Heart left ventricle (tissue), 16 donors: ENCODE measurements around the gene MAP3K3. TPM values are rescaled to one million over a fixed set of nuclear protein-coding genes. Genes with fewer than 3 reads are reported as not detected.

ENCODE experiments used
- ATAC-seq, 4 donors: fragments of 200-7000 bp; cut with Tn5 transposase; one replicate each; pipeline ENCODE4 v1.9.1; 2020 to 2022; ENCODE audit warnings: moderate library complexity in 4 of 4, mild to moderate bottlenecking in 3 of 4, moderate number of reproducible peaks in 1 of 4
- DNase-seq, 5 donors: peaks; one replicate each; pipeline ENCODE4 v3.0.0-alpha.2; 2020
- H3K27ac ChIP-seq, 12 donors: fragments of 200-600 bp; sonication (generic) in 4 of 12; one replicate each; pipeline versions ENCODE4 v1.5.0 to v1.8.0; 2016 to 2022; ENCODE audit warnings: mild to moderate bottlenecking in 2 of 12
- H3K27me3 ChIP-seq, 9 donors: fragments of 200-600 bp; sonication (generic) in 2 of 9; one replicate each; pipeline versions ENCODE4 v1.5.1 to v1.8.0; 2016 to 2022; ENCODE audit warnings: mild to moderate bottlenecking in 3 of 9
- H3K36me3 ChIP-seq, 9 donors: fragments of 200-600 bp; sonication (generic) in 2 of 9; one replicate each; pipeline versions ENCODE4 v1.5.0 to v1.8.0; 2018 to 2022; ENCODE audit warnings: mild to moderate bottlenecking in 2 of 9
- H3K4me1 ChIP-seq, 12 donors: fragments of 200-600 bp; sonication (generic) in 4 of 12; one replicate each; pipeline versions ENCODE4 v1.5.0 to v1.8.0; 2016 to 2022; ENCODE audit warnings: mild to moderate bottlenecking in 3 of 12
- H3K4me3 ChIP-seq, 12 donors: fragments of 200-600 bp; sonication (generic) in 4 of 12; one replicate each; pipeline versions ENCODE4 v1.5.0 to v1.8.0; 2017 to 2022; ENCODE audit warnings: mild to moderate bottlenecking in 9 of 12, moderate library complexity in 4 of 12
- H3K9me3 ChIP-seq, 12 donors: fragments of 200-600 bp; sonication (generic) in 4 of 12; one replicate each; pipeline versions ENCODE4 v1.5.0 to v1.8.0; 2016 to 2022; ENCODE audit warnings: mild to moderate bottlenecking in 1 of 12
- POLR2A ChIP-seq, 2 donors: fragments of 450-650 bp; IDR thresholded peaks; one replicate each; pipeline ENCODE4 v1.6.1; 2017; ENCODE audit warnings: antibody characterized with exemption in 2 of 2, mild to moderate bottlenecking in 2 of 2, moderate library complexity in 2 of 2
- WGBS, 4 donors: extraction: QIAGEN DNeasy Blood & Tissue Kit in 2 of 4; methylation state at CpG; one replicate each; pipeline versions ENCODE4 v1.1.5 to v1.1.7; 2013 to 2018; 5-methylcytosine and 5-hydroxymethylcytosine counted together
- intact Hi-C, 10 donors: fragments of 100-400 bp; cut with DNase I; formaldehyde crosslinking; loops; one replicate each; pipeline versions ENCODE4 v1.11.1 to v1.14.2; 2022
- polyA plus RNA-seq, 2 donors: library from polyadenylated mRNA; stranded (reverse); fragments of 200-250 nt; gene quantifications; one replicate each; pipeline ENCODE4 v1.2.3, GENCODE V29; 2013
- total RNA-seq, 9 donors: library from RNA; depleted of rRNA in 2 of 9; stranded (reverse); fragments of >200 nt in 2 of 9; fragmentation: NEBNext Ultra II Directional in 3 of 9; extraction: Animal tissue kit (Norgen Biotek cat#: 25700) in 3 of 9; gene quantifications; one replicate each; pipeline versions ENCODE4 v1.1.0 to v1.2.4, GENCODE V29; 2016 to 2023
- TF ChIP-seq, protein P1 (sequence below), 12 donors: fragments of 200-600 bp; sonication (generic) in 4 of 12; IDR thresholded peaks; one replicate each; pipeline versions ENCODE4 v1.5.0 to v1.8.0; 2018 to 2022; ENCODE audit warnings: antibody characterized with exemption in 12 of 12, mild to moderate bottlenecking in 5 of 12
- donor health status: ischemic (EF 13 %, LVEDD 7.1; RV severe dilation, severe dysfunction).
- donor health status: healthy with polysubstance abuse.
- donor health status: DM: no; HTN: yes; CAD: no.
- donor health status: DM: no; HTN: no; CAD: no.
- donor health status: ischemic (EF 25% LVEDD 6.9; RV normal size, moderate dysfunction).
- donor health status: ischemic (EF 25% LVEDD 5.7; RV mildly dilated, moderate dysfunction).
- donor health status: healthy.
- donor health status: DM: yes; HTN: yes; CAD: no.
- donor health status: ischemic (EF 35%, LVEDD 5.7; RV mildly dilated, moderate dysfunction).
- donor health status: nonischemic (EF 11% LVEDD 7.7; RV severe dilation, severe dysfunction).
- donor health status: DM: yes; HTN: yes; CAD: no.
- donor health status: PGD.
- donor health status: ischemic (EF 29% LVEDD 5.4; RV normal size, mild dysfunction).
- donor health status: nonischemic (EF 23%, LVEDD 6.1; RV moderate dilation, normal function).

Gene MAP3K3
- total and polyA plus RNA-seq, 11 donors = 20.5 to 102 (median 58.0) TPM

DNA sequence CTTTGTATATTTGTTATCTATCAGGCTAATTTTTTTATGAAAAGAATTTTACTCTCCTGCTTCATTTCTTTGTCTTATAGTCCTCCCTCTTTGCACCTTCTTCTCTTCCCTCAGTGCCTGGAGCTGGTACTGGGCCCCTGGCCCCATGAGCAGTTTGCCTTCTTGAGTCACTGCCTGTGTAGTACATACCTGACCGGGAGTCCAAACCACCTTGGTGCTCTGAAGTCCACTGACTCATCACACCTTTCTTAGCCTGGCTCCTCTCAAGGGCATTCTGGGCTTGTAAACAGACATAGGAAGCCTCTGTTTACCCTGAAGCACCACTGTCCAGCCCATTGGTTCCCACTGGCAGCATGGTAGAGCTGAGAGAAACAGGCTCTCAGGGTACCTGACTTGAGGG lies 32.6 kb upstream of the MAP3K3 start:
- no peaks in the 10 kb centered on the region for H3K27me3 ChIP-seq
- no peaks in the 10 kb centered on the region for H3K9me3 ChIP-seq
- no peaks in the 10 kb centered on the region for H3K4me1 ChIP-seq
- DNase-seq (no peak), ATAC-seq (no peak)
- WGBS, 4 donors = 90 to 100% (median 97%) methylated on average over 1 of the region's 1 CpG
- intact Hi-C loops = no loop called here
- no peak overlapping the region for H3K27ac ChIP-seq
- TF ChIP-seq POLR2A (IDR thresholded peaks at IDR 0.05) = no peak
- TF ChIP-seq, protein P1, sequence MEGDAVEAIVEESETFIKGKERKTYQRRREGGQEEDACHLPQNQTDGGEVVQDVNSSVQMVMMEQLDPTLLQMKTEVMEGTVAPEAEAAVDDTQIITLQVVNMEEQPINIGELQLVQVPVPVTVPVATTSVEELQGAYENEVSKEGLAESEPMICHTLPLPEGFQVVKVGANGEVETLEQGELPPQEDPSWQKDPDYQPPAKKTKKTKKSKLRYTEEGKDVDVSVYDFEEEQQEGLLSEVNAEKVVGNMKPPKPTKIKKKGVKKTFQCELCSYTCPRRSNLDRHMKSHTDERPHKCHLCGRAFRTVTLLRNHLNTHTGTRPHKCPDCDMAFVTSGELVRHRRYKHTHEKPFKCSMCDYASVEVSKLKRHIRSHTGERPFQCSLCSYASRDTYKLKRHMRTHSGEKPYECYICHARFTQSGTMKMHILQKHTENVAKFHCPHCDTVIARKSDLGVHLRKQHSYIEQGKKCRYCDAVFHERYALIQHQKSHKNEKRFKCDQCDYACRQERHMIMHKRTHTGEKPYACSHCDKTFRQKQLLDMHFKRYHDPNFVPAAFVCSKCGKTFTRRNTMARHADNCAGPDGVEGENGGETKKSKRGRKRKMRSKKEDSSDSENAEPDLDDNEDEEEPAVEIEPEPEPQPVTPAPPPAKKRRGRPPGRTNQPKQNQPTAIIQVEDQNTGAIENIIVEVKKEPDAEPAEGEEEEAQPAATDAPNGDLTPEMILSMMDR (IDR thresholded peaks at IDR 0.05) = no peak
- H3K36me3 ChIP-seq = peaks cover 0 to 98% (median 87%) of the 10 kb centered on the region in 9 donors
- H3K4me3 ChIP-seq = no peak overlapping the region

DNA sequence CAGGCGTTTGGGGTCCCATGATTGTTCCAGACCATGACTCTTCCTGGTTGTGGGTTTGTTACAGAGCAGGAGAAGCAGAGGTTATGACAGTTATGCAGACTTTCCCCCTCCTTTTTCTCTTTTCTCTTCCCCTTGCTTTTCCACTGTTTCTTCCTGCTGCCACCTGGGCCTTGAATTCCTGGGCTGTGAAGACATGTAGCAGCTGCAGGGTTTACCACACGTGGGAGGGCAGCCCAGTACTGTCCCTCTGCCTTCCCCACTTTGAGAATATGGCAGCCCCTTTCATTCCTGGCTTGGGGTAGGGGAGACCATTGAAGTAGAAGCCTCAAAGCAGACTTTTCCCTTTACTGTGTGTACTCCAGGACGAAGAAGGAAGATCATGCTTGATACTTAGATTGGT lies 29.4 kb upstream of the MAP3K3 start:
- H3K4me3 ChIP-seq = no peak overlapping the region
- ATAC-seq (no peak), DNase-seq (no peak)
- H3K4me1 ChIP-seq = no peaks in the 10 kb centered on the region
- intact Hi-C loops = no loop called here
- peaks cover 0 to 67% (median 55%) of the 10 kb centered on the region in 9 donors for H3K36me3 ChIP-seq
- no peak for TF ChIP-seq POLR2A (IDR thresholded peaks at IDR 0.05)
- TF ChIP-seq, protein P1 (IDR thresholded peaks at IDR 0.05) = no peak
- no peaks in the 10 kb centered on the region for H3K9me3 ChIP-seq
- H3K27me3 ChIP-seq = no peaks in the 10 kb centered on the region
- WGBS, 4 donors = 82 to 89% (median 87%) methylated on average over 3 of the region's 3 CpGs
- no peak overlapping the region for H3K27ac ChIP-seq

DNA sequence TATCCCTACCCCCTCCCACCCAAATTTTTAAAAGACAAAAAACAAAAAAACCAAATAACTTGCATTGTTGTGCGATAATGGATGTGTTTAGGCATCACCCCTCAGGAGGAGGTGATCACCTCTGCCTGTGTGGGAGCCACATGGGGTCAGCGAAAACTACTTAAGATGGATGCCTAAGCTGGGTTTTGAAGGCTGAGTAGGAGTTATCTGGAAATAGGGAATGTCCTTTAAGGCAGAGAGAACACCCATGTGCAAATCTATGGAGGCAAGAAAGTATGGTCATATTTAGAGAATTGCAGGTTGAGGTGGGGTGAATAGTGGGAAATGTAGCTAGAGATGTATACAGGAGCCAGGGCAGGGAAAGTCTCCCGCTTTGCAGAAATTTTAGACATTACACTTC lies 27.1 kb upstream of the MAP3K3 start:
- WGBS, 4 donors = 97 to 99% (median 98%) methylated on average over 3 of the region's 3 CpGs
- TF ChIP-seq, protein P1 (IDR thresholded peaks at IDR 0.05) = no peak
- no peak for TF ChIP-seq POLR2A (IDR thresholded peaks at IDR 0.05)
- ATAC-seq (no peak), DNase-seq (no peak)
- Histone ChIP-seq H3K4me1 (peaks cover 0 to 5% (median 2%) of the 10 kb centered on the region in 12 donors), H3K27me3 (no peaks in the 10 kb centered on the region), H3K9me3 (no peaks in the 10 kb centered on the region), H3K36me3 (peaks cover 0 to 43% (median 33%) of the 10 kb centered on the region in 9 donors), H3K4me3 (no peak overlapping the region), H3K27ac (no peak overlapping the region)
- intact Hi-C loops = loop anchor here in 1 of 10 donors (5.0 kb wide), 1 partner anchor 43 kb away; the partner anchor contains the start of gene DCAF7

DNA sequence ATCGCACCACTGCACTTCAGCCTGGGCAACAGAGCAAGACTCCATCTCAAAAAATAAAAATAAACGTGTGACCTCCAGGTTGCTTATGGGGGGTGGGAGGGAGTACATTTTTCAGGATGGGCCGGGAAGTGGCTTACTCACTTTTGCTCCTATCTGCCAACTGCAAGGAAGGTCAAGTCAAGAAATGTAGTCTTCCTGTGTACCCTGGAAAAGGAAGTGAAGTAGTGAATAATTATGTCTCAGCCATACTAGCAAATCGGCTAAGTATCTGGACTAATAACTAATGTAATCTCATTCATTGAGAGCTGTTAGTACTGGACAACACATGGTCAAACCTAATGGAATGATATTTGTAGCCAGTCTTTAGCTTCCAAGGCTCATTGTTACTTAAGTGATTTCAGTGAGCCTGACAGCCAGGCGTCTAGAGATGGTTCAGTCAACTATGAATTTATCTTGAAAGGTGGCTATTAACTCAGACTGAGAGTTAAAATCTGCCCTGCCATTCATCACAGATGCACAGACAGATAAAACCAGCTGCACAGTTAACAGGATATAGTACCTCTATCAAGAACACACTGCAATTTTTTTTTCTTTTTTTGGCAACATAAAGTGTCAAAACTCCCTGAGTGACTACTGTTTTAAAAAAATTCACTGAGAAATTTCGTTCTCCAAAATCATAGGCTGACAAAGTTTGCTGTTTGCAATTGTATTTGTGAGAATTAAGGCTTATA lies 25.2 kb upstream of the MAP3K3 start:
- no peak for TF ChIP-seq POLR2A (IDR thresholded peaks at IDR 0.05)
- TF ChIP-seq, protein P1 (IDR thresholded peaks at IDR 0.05) = no peak
- no peaks in the 10 kb centered on the region for H3K9me3 ChIP-seq
- H3K27ac ChIP-seq = peak overlapping the region in 1 of 12 donors; percentile 9
- intact Hi-C loops = loop anchor here in 1 of 10 donors (5.0 kb wide), 1 partner anchor 45 kb away; the partner anchor contains the start of gene DCAF7
- WGBS, 4 donors = 60 to 71% (median 69%) methylated on average over 6 of the region's 6 CpGs
- no peak overlapping the region for H3K4me3 ChIP-seq
- H3K4me1 ChIP-seq = peaks cover 0 to 18% (median 12%) of the 10 kb centered on the region in 12 donors
- no peak for ATAC-seq
- no peak for DNase-seq
- peaks cover 0 to 24% (median 14%) of the 10 kb centered on the region in 9 donors for H3K36me3 ChIP-seq
- no peaks in the 10 kb centered on the region for H3K27me3 ChIP-seq
